CD14-positive monocyte (primary cell): ENCODE results near the gene EBP. TPM values are rescaled to one million over a fixed set of nuclear protein-coding genes. Genes with fewer than 3 reads are reported as not detected.

Experiments
- DNase-seq, 3 donors: peaks; one replicate each; pipeline ENCODE4 v3.0.0-alpha.2; 2011 to 2022
- H2AFZ ChIP-seq: 2 replicates; pipeline ENCODE4 v1.6.0; 2012; ENCODE audit warnings: mild to moderate bottlenecking, low read depth, low read length, inconsistent platforms; ENCODE audit not compliant: insufficient read depth, poor library complexity, severe bottlenecking
- H3K27ac ChIP-seq, 2 donors: 1 replicate in 1 of 2; 2 replicates in 1 of 2; pipeline ENCODE4 v1.5.1; 2012 to 2013; ENCODE audit warnings: low read length in 2 of 2, control low read depth in 1 of 2, inconsistent platforms in 1 of 2, low read depth in 1 of 2, mild to moderate bottlenecking in 1 of 2
- H3K27me3 ChIP-seq, 2 donors: one replicate each; pipeline versions ENCODE4 v1.6.0 to v1.6.1; 2011 to 2013; ENCODE audit warnings: low read length in 2 of 2; ENCODE audit not compliant: control insufficient read depth in 2 of 2, insufficient read depth in 2 of 2
- H3K36me3 ChIP-seq, 2 donors: replicated peaks in 1 of 2; 1 replicate in 1 of 2; 2 replicates in 1 of 2; pipeline versions ENCODE4 v1.5.1 to v1.6.1; 2012 to 2013; ENCODE audit warnings: low read length in 2 of 2, control low read depth in 1 of 2, inconsistent platforms in 1 of 2, mild to moderate bottlenecking in 1 of 2; ENCODE audit not compliant: insufficient read depth in 2 of 2, control insufficient read depth in 1 of 2
- H3K4me1 ChIP-seq, 2 donors: 1 replicate in 1 of 2; 2 replicates in 1 of 2; pipeline versions ENCODE4 v1.5.1 to v1.6.1; 2012 to 2013; ENCODE audit warnings: low read length in 2 of 2, control low read depth in 1 of 2, inconsistent platforms in 1 of 2, mild to moderate bottlenecking in 1 of 2, moderate library complexity in 1 of 2; ENCODE audit not compliant: insufficient read depth in 2 of 2, control insufficient read depth in 1 of 2
- H3K4me2 ChIP-seq: replicated peaks from 2 replicates; pipeline ENCODE3; 2012; ENCODE audit warnings: low read length, moderate library complexity, mild to moderate bottlenecking; ENCODE audit not compliant: poor library complexity, severe bottlenecking; ENCODE audit errors: extremely low read depth
- H3K4me3 ChIP-seq, 3 experiments: fragments of 200-600 bp in 1 of 3; sonication (generic) in 1 of 3; replicated peaks in 1 of 3; 1 replicate in 2 of 3; 2 replicates in 1 of 3; pipeline ENCODE4 v1.5.1; 2011 to 2013; ENCODE audit warnings: low read length in 3 of 3, mild to moderate bottlenecking in 3 of 3, control low read depth in 2 of 3, low read depth in 2 of 3, inconsistent platforms in 1 of 3, moderate library complexity in 1 of 3
- H3K79me2 ChIP-seq: 2 replicates; pipeline ENCODE4 v1.6.0; 2012; ENCODE audit warnings: mild to moderate bottlenecking, control low read depth, inconsistent platforms, low read length, moderate library complexity; ENCODE audit not compliant: insufficient read depth
- H3K9ac ChIP-seq: 2 replicates; pipeline ENCODE4 v1.6.0; 2017; ENCODE audit warnings: low read length, mild to moderate bottlenecking; ENCODE audit not compliant: insufficient read depth, poor library complexity, severe bottlenecking
- H3K9me3 ChIP-seq, 2 donors: replicated peaks in 1 of 2; 1 replicate in 1 of 2; 2 replicates in 1 of 2; pipeline versions ENCODE4 v1.5.1 to v1.6.1; 2012 to 2013; ENCODE audit warnings: low read length in 2 of 2, control low read depth in 1 of 2; ENCODE audit not compliant: control insufficient read depth in 1 of 2, insufficient read depth in 1 of 2
- H4K20me1 ChIP-seq: 2 replicates; pipeline ENCODE4 v1.6.0; 2012; ENCODE audit warnings: mild to moderate bottlenecking, low read length, control low read depth, moderate library complexity; ENCODE audit not compliant: insufficient read depth
- H3K27ac Mint-ChIP-seq, 7 donors: one replicate each; pipeline ENCODE4 v1.8.0; 2020; ENCODE audit warnings: mild to moderate bottlenecking in 7 of 7, mixed read lengths in 7 of 7, moderate library complexity in 6 of 7, inconsistent platforms in 2 of 7
- H3K27me3 Mint-ChIP-seq, 3 donors: one replicate each; pipeline ENCODE4 v1.8.0; 2021 to 2022; ENCODE audit warnings: low read depth in 3 of 3, mild to moderate bottlenecking in 3 of 3, mixed read lengths in 3 of 3, moderate library complexity in 3 of 3, inconsistent platforms in 1 of 3
- H3K36me3 Mint-ChIP-seq, 2 donors: one replicate each; pipeline ENCODE4 v1.8.0; 2020; ENCODE audit warnings: mixed read lengths in 2 of 2, inconsistent platforms in 1 of 2, mild to moderate bottlenecking in 1 of 2
- H3K4me1 Mint-ChIP-seq: one replicate; pipeline ENCODE4 v1.8.0; 2020; ENCODE audit warnings: mild to moderate bottlenecking, mixed read lengths
- H3K4me3 Mint-ChIP-seq, 2 donors: one replicate each; pipeline ENCODE4 v1.8.0; 2020; ENCODE audit warnings: mild to moderate bottlenecking in 2 of 2, mixed read lengths in 2 of 2, moderate library complexity in 1 of 2
- H3K9me3 Mint-ChIP-seq, 7 donors: one replicate each; pipeline ENCODE4 v1.8.0; 2020 to 2022; ENCODE audit warnings: mixed read lengths in 7 of 7, mild to moderate bottlenecking in 6 of 7, moderate library complexity in 6 of 7, inconsistent platforms in 2 of 7
- WGBS: methylation state at CpG from one replicate; pipeline ENCODE4 v1.1.5; 2013; ENCODE audit warnings: missing lambda C conversion rate; ENCODE audit not compliant: insufficient coverage; 5-methylcytosine and 5-hydroxymethylcytosine counted together
- intact Hi-C, 2 donors: fragments of 100-400 bp; cut with micrococcal nuclease; formaldehyde crosslinking; loops; one replicate each; pipeline versions ENCODE4 v1.15.0 to v1.15.1; 2023
- polyA plus RNA-seq, 3 donors: library from polyadenylated mRNA; depleted of rRNA in 1 of 3; unstranded in 2 of 3; stranded (reverse) in 1 of 3; fragments of 300-500 nt in 2 of 3; fragments of >200 nt in 1 of 3; fragmentation: Illumina TruSeq in 2 of 3; gene quantifications; 1 replicate in 2 of 3; 2 replicates in 1 of 3; pipeline ENCODE4 v1.2.3, GENCODE V29; 2012 to 2021
- TF ChIP-seq, protein P1 (sequence below): fragments of 200-600 bp; IDR thresholded peaks from one replicate; pipeline ENCODE4 v1.8.0; 2022; ENCODE audit warnings: antibody characterized with exemption, mild to moderate bottlenecking

Gene EBP
- polyA plus RNA-seq, 3 donors = 47.2 to 59.5 (median 47.4) TPM

DNA sequence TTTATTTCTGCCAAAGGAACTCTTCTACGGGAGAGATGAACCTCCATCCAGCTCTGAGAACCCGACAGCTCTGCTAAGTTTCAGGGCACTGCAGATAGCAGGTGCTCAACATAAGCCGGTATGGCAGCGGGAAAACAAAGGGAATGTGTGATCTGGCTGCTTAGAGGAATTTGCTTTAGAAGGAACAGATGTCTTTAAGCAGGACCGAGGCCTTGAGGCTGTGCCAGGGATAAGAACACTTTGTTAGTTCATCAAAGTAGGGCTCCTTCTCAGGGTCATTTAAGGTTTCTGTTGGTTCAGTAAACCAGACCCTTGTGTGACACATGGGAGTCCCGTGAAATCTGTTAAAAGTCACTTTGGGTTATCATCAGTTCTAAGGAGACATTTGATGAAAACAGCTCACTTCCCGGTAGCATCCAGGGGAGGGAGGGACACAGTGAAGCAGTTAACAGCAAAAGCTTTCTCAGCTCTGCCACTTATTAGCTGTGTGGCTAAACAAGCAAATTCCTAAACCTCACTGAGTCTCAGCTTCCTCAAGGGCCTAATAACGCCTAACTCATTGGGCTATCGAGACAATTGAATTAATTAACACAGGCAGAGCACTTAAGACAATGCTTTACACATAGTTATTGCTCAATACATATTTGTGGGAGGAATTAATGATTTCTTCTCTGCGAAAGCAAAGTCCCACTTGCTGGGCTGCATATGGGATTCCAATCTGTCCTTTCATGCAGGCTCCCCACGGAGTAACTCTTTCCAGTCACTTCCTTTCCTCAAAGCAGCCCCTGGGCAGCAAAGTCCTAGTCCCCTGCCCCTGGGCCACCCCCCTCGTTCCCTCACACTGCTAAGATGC, 48.5 kb upstream of the EBP start:
- Mint-ChIP-seq H3K27ac (no peak overlapping the region), H3K4me3 (no peak overlapping the region), H3K27me3 (peaks cover 0 to 12% (median 3%) of the 10 kb centered on the region in 3 donors), H3K4me1 (peaks cover 35% of the 10 kb centered on the region), H3K9me3 (peaks cover 0 to 11% (median 1%) of the 10 kb centered on the region in 7 donors), H3K36me3 (peaks cover under 1 to 2% of the 10 kb centered on the region in 2 donors)
- Histone ChIP-seq H3K9me3 (no peaks in the 10 kb centered on the region), H3K4me3 (no peak overlapping the region), H3K4me1 (peaks cover 19 to 37% of the 10 kb centered on the region in 2 donors), H3K36me3 (no peaks in the 10 kb centered on the region), H2AFZ (no peak overlapping the region), H3K27me3 (no peaks in the 10 kb centered on the region), H3K27ac (no peak overlapping the region), H3K79me2 (peaks cover 19% of the 10 kb centered on the region), H3K4me2 (no peak overlapping the region), H4K20me1 (no peaks in the 10 kb centered on the region), H3K9ac (no peak overlapping the region)
- WGBS = 98% methylated on average over 4 of the region's 12 CpGs
- intact Hi-C loops = loop anchor here in 1 of 2 donors (10.0 kb wide), 1 partner anchor 102 kb away; the partner anchor contains the start of gene RBM3
- DNase-seq = no peak
- TF ChIP-seq, protein P1, sequence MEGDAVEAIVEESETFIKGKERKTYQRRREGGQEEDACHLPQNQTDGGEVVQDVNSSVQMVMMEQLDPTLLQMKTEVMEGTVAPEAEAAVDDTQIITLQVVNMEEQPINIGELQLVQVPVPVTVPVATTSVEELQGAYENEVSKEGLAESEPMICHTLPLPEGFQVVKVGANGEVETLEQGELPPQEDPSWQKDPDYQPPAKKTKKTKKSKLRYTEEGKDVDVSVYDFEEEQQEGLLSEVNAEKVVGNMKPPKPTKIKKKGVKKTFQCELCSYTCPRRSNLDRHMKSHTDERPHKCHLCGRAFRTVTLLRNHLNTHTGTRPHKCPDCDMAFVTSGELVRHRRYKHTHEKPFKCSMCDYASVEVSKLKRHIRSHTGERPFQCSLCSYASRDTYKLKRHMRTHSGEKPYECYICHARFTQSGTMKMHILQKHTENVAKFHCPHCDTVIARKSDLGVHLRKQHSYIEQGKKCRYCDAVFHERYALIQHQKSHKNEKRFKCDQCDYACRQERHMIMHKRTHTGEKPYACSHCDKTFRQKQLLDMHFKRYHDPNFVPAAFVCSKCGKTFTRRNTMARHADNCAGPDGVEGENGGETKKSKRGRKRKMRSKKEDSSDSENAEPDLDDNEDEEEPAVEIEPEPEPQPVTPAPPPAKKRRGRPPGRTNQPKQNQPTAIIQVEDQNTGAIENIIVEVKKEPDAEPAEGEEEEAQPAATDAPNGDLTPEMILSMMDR = no peak

DNA sequence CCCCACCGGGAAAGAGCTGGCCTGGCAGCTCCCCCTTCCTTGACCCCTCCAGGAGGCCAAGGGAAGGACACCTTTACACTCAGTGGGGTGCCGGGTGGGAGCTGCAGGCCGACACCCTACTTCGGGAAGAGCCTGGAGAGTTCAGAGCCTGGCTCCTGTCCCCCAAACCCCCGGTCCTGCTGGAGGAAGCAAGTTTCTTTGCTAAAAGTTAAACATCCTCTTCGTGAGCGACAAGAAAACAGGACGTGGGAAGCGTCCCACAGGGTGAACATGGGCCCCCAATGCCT, 48.0 kb upstream of the EBP start:
- Histone ChIP-seq H4K20me1 (no peaks in the 10 kb centered on the region), H3K79me2 (peaks cover 22% of the 10 kb centered on the region), H3K9me3 (no peaks in the 10 kb centered on the region), H3K36me3 (no peaks in the 10 kb centered on the region), H3K4me1 (peaks cover 15 to 31% of the 10 kb centered on the region in 2 donors), H3K4me3 (no peak overlapping the region), H3K9ac (no peak overlapping the region), H3K27ac (no peak overlapping the region), H3K27me3 (no peaks in the 10 kb centered on the region), H2AFZ (no peak overlapping the region), H3K4me2 (no peak overlapping the region)
- H3K27me3 Mint-ChIP-seq = peaks cover 0 to 12% (median 3%) of the 10 kb centered on the region in 3 donors
- H3K4me1 Mint-ChIP-seq = peaks cover 30% of the 10 kb centered on the region
- no peak for DNase-seq
- H3K9me3 Mint-ChIP-seq = peaks cover 0 to 11% (median 1%) of the 10 kb centered on the region in 7 donors
- H3K36me3 Mint-ChIP-seq = peaks cover 5 to 7% of the 10 kb centered on the region in 2 donors
- TF ChIP-seq, protein P1 = no peak
- WGBS = 26% methylated on average over 4 of the region's 9 CpGs
- intact Hi-C loops = loop anchor here in 1 of 2 donors (10.0 kb wide), 1 partner anchor 101 kb away; the partner anchor contains the start of gene RBM3
- no peak overlapping the region for H3K27ac Mint-ChIP-seq
- H3K4me3 Mint-ChIP-seq = no peak overlapping the region
